IMR-90 (cell line): ENCODE results near the gene KRT37. TPM values are rescaled to one million over a fixed set of nuclear protein-coding genes. Genes with fewer than 3 reads are reported as not detected.
A peak's percentile ranks its signal among the peaks of the same experiment; 100 is the strongest.

Source experiments
- ATAC-seq: fragments of 200-7000 bp; cut with Tn5 transposase; 2 replicates; pipeline ENCODE4 v1.9.1; 2020; ENCODE audit warnings: low read depth, mild to moderate bottlenecking, moderate library complexity
- BruUV-seq: library from RNA; stranded (reverse); fragments of 400-500 nt; replicated peaks from 2 replicates; lab custom pipeline; 2021; lab: Mats Ljungman, UMichigan
- CTCF ChIA-PET: fragments of 300-600 bp; formaldehyde crosslinking; extraction: SDS; loops from one replicate; lab custom pipeline; 2021; ENCODE audit warnings: antibody characterized with exemption; lab: Yijun Ruan, JAX
- POLR2A ChIA-PET: fragments of 300-600 bp; sonication (Branson Sonifier 250); formaldehyde crosslinking; loops from one replicate; lab custom pipeline; 2022; ENCODE audit warnings: antibody characterized with exemption; ENCODE audit not compliant: unreplicated experiment; lab: Charles Lee
- DNase-seq: peaks from one replicate; pipeline ENCODE4 v3.0.0; 2013
- H2AFZ ChIP-seq: replicated peaks from 2 replicates; pipeline ENCODE3; 2013; ENCODE audit warnings: low read length, mild to moderate bottlenecking; ENCODE audit not compliant: poor library complexity
- H2AK5ac ChIP-seq: 2 replicates; pipeline ENCODE4 v1.6.1; 2013; ENCODE audit warnings: low read depth, low read length, inconsistent platforms
- H2AK9ac ChIP-seq: replicated peaks from 2 replicates; pipeline ENCODE3; 2013; ENCODE audit warnings: mild to moderate bottlenecking, low read depth, low read length, moderate library complexity; ENCODE audit not compliant: poor library complexity
- H2BK120ac ChIP-seq: 2 replicates; pipeline ENCODE4 v1.6.1; 2013; ENCODE audit warnings: low read depth, low read length, inconsistent platforms
- H2BK15ac ChIP-seq: 3 replicates; pipeline ENCODE4 v1.6.1; 2013; ENCODE audit warnings: low read depth, low read length, inconsistent platforms
- H2BK20ac ChIP-seq: 2 replicates; pipeline ENCODE4 v1.6.1; 2013; ENCODE audit warnings: low read depth, mild to moderate bottlenecking, inconsistent platforms, low read length, moderate library complexity
- H2BK5ac ChIP-seq: 2 replicates; pipeline ENCODE4 v1.6.1; 2013; ENCODE audit warnings: mild to moderate bottlenecking, low read depth, low read length, inconsistent platforms; ENCODE audit not compliant: poor library complexity, severe bottlenecking
- H3K14ac ChIP-seq: replicated peaks from 2 replicates; pipeline ENCODE4 v1.6.1; 2013; ENCODE audit warnings: low read depth, low read length, inconsistent platforms
- H3K18ac ChIP-seq: 2 replicates; pipeline ENCODE4 v1.6.1; 2013; ENCODE audit warnings: low read depth, low read length, control low read depth
- H3K23ac ChIP-seq: 2 replicates; pipeline ENCODE4 v1.6.1; 2013; ENCODE audit warnings: low read depth, low read length, inconsistent platforms
- H3K27ac ChIP-seq: 2 replicates; pipeline ENCODE4 v1.5.1; 2013; ENCODE audit warnings: mild to moderate bottlenecking, control low read depth, low read length; ENCODE audit not compliant: insufficient read depth
- H3K27me3 ChIP-seq: 2 replicates; pipeline ENCODE4 v1.6.1; 2013; ENCODE audit warnings: low read length; ENCODE audit not compliant: control insufficient read depth, insufficient read depth
- H3K36me3 ChIP-seq: 2 replicates; pipeline ENCODE4 v1.6.1; 2013; ENCODE audit warnings: low read length, mixed read lengths; ENCODE audit not compliant: control insufficient read depth, insufficient read depth
- H3K4ac ChIP-seq: 2 replicates; pipeline ENCODE4 v1.6.1; 2013; ENCODE audit warnings: low read depth, low read length, inconsistent platforms
- H3K4me1 ChIP-seq: 2 replicates; pipeline ENCODE4 v1.6.1; 2013; ENCODE audit warnings: low read length, mixed read lengths; ENCODE audit not compliant: control insufficient read depth, insufficient read depth
- H3K4me2 ChIP-seq: 2 replicates; pipeline ENCODE4 v1.6.1; 2013; ENCODE audit warnings: low read depth, mild to moderate bottlenecking, control low read depth, low read length, moderate library complexity
- H3K4me3 ChIP-seq: 2 replicates; pipeline ENCODE4 v1.5.1; 2013; ENCODE audit warnings: low read depth, mild to moderate bottlenecking, control low read depth, low read length, moderate library complexity; ENCODE audit not compliant: insufficient read depth
- H3K56ac ChIP-seq: 2 replicates; pipeline ENCODE4 v1.6.1; 2013; ENCODE audit warnings: low read length, inconsistent platforms; ENCODE audit not compliant: insufficient read depth; ENCODE audit errors: extremely low read depth
- H3K79me1 ChIP-seq, 2 experiments: 2 replicates each; pipeline ENCODE4 v1.6.1; 2013; ENCODE audit warnings: low read length in 2 of 2, inconsistent platforms in 1 of 2, low read depth in 1 of 2
- H3K9ac ChIP-seq: 2 replicates; pipeline ENCODE4 v1.6.1; 2013; ENCODE audit warnings: low read depth, low read length, control low read depth
- H3K9me1 ChIP-seq: 2 replicates; pipeline ENCODE4 v1.6.1; 2013; ENCODE audit warnings: low read length, inconsistent platforms; ENCODE audit not compliant: insufficient read depth
- H3K9me3 ChIP-seq: 2 replicates; pipeline ENCODE4 v1.6.1; 2013; ENCODE audit warnings: low read length; ENCODE audit not compliant: control insufficient read depth, insufficient read depth
- H4K20me1 ChIP-seq: 2 replicates; pipeline ENCODE4 v1.6.1; 2013; ENCODE audit warnings: low read length, inconsistent platforms; ENCODE audit not compliant: insufficient read depth
- H4K5ac ChIP-seq: 2 replicates; pipeline ENCODE4 v1.6.1; 2013; ENCODE audit warnings: mild to moderate bottlenecking, low read depth, low read length, control low read depth
- H4K8ac ChIP-seq, 2 experiments: 2 replicates each; pipeline ENCODE4 v1.6.1; 2013; ENCODE audit warnings: low read depth in 2 of 2, low read length in 2 of 2, control low read depth in 1 of 2, inconsistent platforms in 1 of 2
- H4K91ac ChIP-seq: 2 replicates; pipeline ENCODE4 v1.6.1; 2013; ENCODE audit warnings: low read depth, low read length, inconsistent platforms; ENCODE audit not compliant: insufficient read depth
- BHLHE40 ChIP-seq: fragments of 150-350 bp; IDR thresholded peaks from 2 replicates; pipeline ENCODE4 v1.6.1; 2016; ENCODE audit warnings: mild to moderate bottlenecking, low read depth, low read length
- CHD1 ChIP-seq: IDR thresholded peaks from 2 replicates; pipeline ENCODE4 v1.6.1; 2012; ENCODE audit warnings: low read depth, low read length, improper control_type of control experiment
- CTCF ChIP-seq: conservative IDR thresholded peaks from 2 replicates; pipeline ENCODE4 v1.5.1; 2012; ENCODE audit warnings: mild to moderate bottlenecking, low read depth, low read length, improper control_type of control experiment
- MAZ ChIP-seq: IDR thresholded peaks from 2 replicates; pipeline ENCODE4 v1.6.1; 2012; ENCODE audit warnings: low read depth, mild to moderate bottlenecking, low read length, improper control_type of control experiment, moderate library complexity, borderline replicate concordance
- RAD21 ChIP-seq: IDR thresholded peaks from 2 replicates; pipeline ENCODE4 v1.6.1; 2012; ENCODE audit warnings: low read length, improper control_type of control experiment
- WGBS, 2 experiments: methylation state at CpG; one replicate each; pipeline versions ENCODE4 v1.1.5 to v1.1.7; 2013; ENCODE audit warnings: missing lambda C conversion rate in 2 of 2; ENCODE audit not compliant: insufficient read length in 1 of 2; ENCODE audit errors: extremely low coverage in 2 of 2; 5-methylcytosine and 5-hydroxymethylcytosine counted together
- dilution Hi-C: fragments of 300-500 bp; cut with HindIII; formaldehyde crosslinking; loops from one replicate; pipeline ENCODE4 v1.14.3; 2018; ENCODE audit warnings: low sequenced_read_pairs; ENCODE audit not compliant: unreplicated experiment
- in situ Hi-C: fragments of 300-500 bp; cut with MboI; formaldehyde crosslinking; loops from 3 replicates; pipeline ENCODE4 v1.14.3; 2019; ENCODE audit warnings: low sequenced_read_pairs, inconsistent platforms, mixed read lengths
- intact Hi-C: fragments of 100-400 bp; cut with micrococcal nuclease; formaldehyde crosslinking; loops from 2 replicates; pipeline ENCODE4 v1.10.0; 2022
- polyA plus RNA-seq, 3 experiments: library from polyadenylated mRNA; depleted of rRNA; stranded (reverse); fragments of >200 nt; gene quantifications; 2 replicates each; pipeline ENCODE4 v1.2.3, GENCODE V29; 2012; ENCODE audit warnings: low replicate concordance in 1 of 3
- total RNA-seq: library from RNA; depleted of rRNA; stranded (reverse); fragments of >200 nt; gene quantifications from 2 replicates; pipeline ENCODE4 v1.2.3, GENCODE V29; 2012

The KRT37 gene
- total and polyA plus RNA-seq, 2 of the 4 experiments (the other 2 are of a cell fraction), result not detected

- Histone ChIP-seq H4K20me1 (no peaks in the 10 kb centered on the region), H3K4me2 (no peak overlapping the region), H4K91ac (peak overlapping the region; percentile 9; the same call in 1 of the 2 replicates), H4K5ac (no peak overlapping the region), H3K56ac (no peak overlapping the region), H2AK5ac (0 out of 2 replicates have a peak overlapping the region, but pooled peaks have one; percentile 3), H2AK9ac (no peak overlapping the region), H2BK15ac (peak overlapping the region; percentile 33; the same call in 1 of the 3 replicates), H3K79me1 (no peaks in the 10 kb centered on the region), H3K9me1 (peaks cover 5% of the 10 kb centered on the region), H4K8ac (no peak overlapping the region), H3K9ac (no peak overlapping the region), H2BK20ac (no peak overlapping the region), H3K14ac (no peak overlapping the region), H3K4me3 (no peak overlapping the region), H3K23ac (no peak overlapping the region), H3K27ac (no peak overlapping the region), H3K4ac (no peak overlapping the region), H2BK5ac (no peak overlapping the region), H3K9me3 (peaks cover 14% of the 10 kb centered on the region), H3K36me3 (no peaks in the 10 kb centered on the region), H3K27me3 (no peaks in the 10 kb centered on the region; the same call in 1 of the 2 replicates), H2BK120ac (no peak overlapping the region), H2AFZ (no peak overlapping the region), H3K18ac (no peak overlapping the region), H3K4me1 (peaks cover 8% of the 10 kb centered on the region)
- BruUV-seq, result no TSS peak
- DNase-seq, result no peak
- WGBS, 2 experiments, result 84% methylated on average over 4 of the region's 6 CpGs; no CpG with 5 or more reads in 1 of the 2 experiments
- no peak for TF ChIP-seq RAD21
- no peak for TF ChIP-seq BHLHE40
- no peak for TF ChIP-seq CHD1
- no peak for TF ChIP-seq CTCF
- TF ChIP-seq MAZ, result no peak
- in situ Hi-C loops, result no loop called here
- dilution Hi-C loops, result no loop called here
- intact Hi-C loops, result no loop called here
- no peak for ATAC-seq
- CTCF ChIA-PET, result no interaction called here
- POLR2A ChIA-PET, result no interaction called here
These were observed 24.6 kb upstream of the KRT37 start for GRCh38 chr17:41449008-41449407.
